ENCODE data around the gene PLSCR5. TPM values are rescaled to one million over a fixed set of nuclear protein-coding genes. Genes with fewer than 3 reads are reported as not detected.

Gene PLSCR5
- total and polyA plus RNA-seq, 10 of the 15 experiments (the other 5 are each of a cell fraction or from before 2014, with no cell fraction given), result 0.06 TPM; not detected in 9

DNA sequence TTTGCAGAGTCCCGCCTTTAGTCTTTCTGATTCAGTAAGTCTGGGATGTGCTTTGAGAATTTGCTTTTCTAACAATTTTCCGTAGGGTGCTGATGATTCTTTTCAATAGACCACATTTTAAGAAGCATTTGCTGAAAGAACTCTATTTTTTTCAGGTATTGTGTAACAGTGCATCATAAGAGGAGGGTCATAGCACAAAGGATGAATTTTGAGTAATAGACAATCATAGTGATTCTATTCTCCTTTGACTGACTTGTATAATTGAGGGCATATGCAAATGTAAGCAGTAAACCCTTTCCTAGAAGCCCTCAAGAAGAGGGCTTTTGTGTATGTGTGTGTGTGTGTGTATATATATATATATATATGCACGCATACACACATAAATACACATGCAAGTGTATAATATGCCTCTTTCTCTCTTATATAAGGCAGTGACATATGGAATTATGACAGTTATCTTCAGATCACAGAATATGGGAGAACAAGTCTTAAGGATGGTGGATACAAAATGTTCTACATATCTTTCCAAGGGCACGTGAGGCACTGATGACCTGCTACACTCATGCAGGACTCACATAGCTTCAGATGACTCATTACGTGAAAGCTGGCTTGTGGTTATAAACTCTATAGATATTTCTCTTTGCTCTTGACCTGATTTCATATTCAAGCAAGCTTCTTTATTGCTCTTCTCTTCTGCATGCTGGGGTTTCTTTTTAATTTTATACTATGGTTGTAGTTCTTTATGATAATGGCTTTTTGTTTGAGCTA is 54.2 kb downstream of the PLSCR5 start:
- 22% methylated on average over 5 of the region's 5 CpGs for WGBS (ENCODE audit: insufficient coverage, insufficient replicate concordance, low lambda C conversion rate, missing lambda C conversion rate)
- in situ Hi-C loops (cut with MboI) (no loop called here), intact Hi-C loops (cut with micrococcal nuclease; ENCODE audit: unreplicated experiment) (no loop called here)
- H3K27ac ChIP-seq (ENCODE audit: control insufficient read depth, insufficient read depth), result no peak overlapping the region
- no peaks in the 10 kb centered on the region for H3K79me2 ChIP-seq (ENCODE audit: control insufficient read depth, insufficient read depth, low read length)
- no peak overlapping the region for H3K4me2 ChIP-seq (ENCODE audit: control insufficient read depth, insufficient read depth)
- no peak overlapping the region for H3K9ac ChIP-seq (ENCODE audit: control insufficient read depth, insufficient read depth, low read length)
- no peaks in the 10 kb centered on the region for H3K27me3 ChIP-seq (replicated peaks in 1 of 2; ENCODE audit: control insufficient read depth in 2 of 2, insufficient read depth in 2 of 2, low read length in 1 of 2)
- SMC1A ChIA-PET (ENCODE audit: uncharacterized antibody, unreplicated experiment), result interaction anchor here (0.6 to 0.9 kb wide), 3 partner anchors 103 to 361 kb away, joined by 3 to 4 read pairs (median 4); no protein-coding TSS in a partner anchor
- H3K9me3 ChIP-seq (replicated peaks; ENCODE audit: control insufficient read depth, insufficient read depth, low read length), result no peaks in the 10 kb centered on the region
- ATAC-seq, result peak; percentile 89
- peaks cover 9% of the 10 kb centered on the region; the same call in 1 of the 2 replicates for H3K4me1 ChIP-seq (ENCODE audit: control insufficient read depth, insufficient read depth, low read length)
- RAD21 ChIA-PET (ENCODE audit: unreplicated experiment), result interaction anchor here (0.6 to 1.1 kb wide), 3 partner anchors 40 to 485 kb away, joined by 3 read pairs; no protein-coding TSS in a partner anchor
- no TSS peak for BruUV-seq (replicated peaks)
- no peak overlapping the region for H3K4me3 ChIP-seq
- H4K20me1 ChIP-seq (ENCODE audit: control insufficient read depth, insufficient read depth), result no peaks in the 10 kb centered on the region
- no peaks in the 10 kb centered on the region for H3K36me3 ChIP-seq (ENCODE audit: control insufficient read depth in 2 of 2, insufficient read depth in 2 of 2, low read length in 1 of 2)
- CTCF ChIA-PET, result interaction anchor here (0.6 kb wide), 1 partner anchor 313 kb away, joined by 3 read pairs; no protein-coding TSS in a partner anchor
- no peak overlapping the region for H2AFZ ChIP-seq (ENCODE audit: control insufficient read depth, low read depth, low read length)
- DNase-seq (ENCODE audit: low read depth, low spot score), result no peak
- peak; percentile 75 for FAIRE-seq
- POLR2A ChIA-PET, result no interaction called here
- no peak for TF ChIP-seq STAT3 (IDR thresholded peaks at IDR 0.05; ENCODE audit: low read depth, low read length)
- peak; percentile 92 to 93 for TF ChIP-seq BHLHE40 (IDR thresholded peaks at IDR 0.05; ENCODE audit: borderline replicate concordance in 1 of 2, low read depth in 2 of 2, low read length in 1 of 2)
- TF ChIP-seq ATF7 (IDR thresholded peaks at IDR 0.05; ENCODE audit: low read depth), result no peak
- TF ChIP-seq RUNX3 (IDR thresholded peaks at IDR 0.05; ENCODE audit: low read length), result peak; percentile 85
- 0 out of 2 replicates have a peak, but pooled peaks have one; percentile 40 for TF ChIP-seq JUND (IDR thresholded peaks at IDR 0.05; ENCODE audit: low read depth, low read length)
- TF ChIP-seq CHD1 (IDR thresholded peaks at IDR 0.05; ENCODE audit: low read depth, low read length), result no peak
- TF ChIP-seq STAT1 (conservative IDR thresholded peaks at IDR 0.05), result no peak
- TF ChIP-seq, protein P1, sequence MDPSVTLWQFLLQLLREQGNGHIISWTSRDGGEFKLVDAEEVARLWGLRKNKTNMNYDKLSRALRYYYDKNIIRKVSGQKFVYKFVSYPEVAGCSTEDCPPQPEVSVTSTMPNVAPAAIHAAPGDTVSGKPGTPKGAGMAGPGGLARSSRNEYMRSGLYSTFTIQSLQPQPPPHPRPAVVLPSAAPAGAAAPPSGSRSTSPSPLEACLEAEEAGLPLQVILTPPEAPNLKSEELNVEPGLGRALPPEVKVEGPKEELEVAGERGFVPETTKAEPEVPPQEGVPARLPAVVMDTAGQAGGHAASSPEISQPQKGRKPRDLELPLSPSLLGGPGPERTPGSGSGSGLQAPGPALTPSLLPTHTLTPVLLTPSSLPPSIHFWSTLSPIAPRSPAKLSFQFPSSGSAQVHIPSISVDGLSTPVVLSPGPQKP (IDR thresholded peaks at IDR 0.05; ENCODE audit: low read depth, low read length), result no peak
- peak; percentile 74 for TF ChIP-seq JUNB (IDR thresholded peaks at IDR 0.05)
- TF ChIP-seq IRF4 (IDR thresholded peaks at IDR 0.05; ENCODE audit: low read depth, low read length), result peak; percentile 87
- no peak for TF ChIP-seq HCFC1 (IDR thresholded peaks at IDR 0.05; ENCODE audit: low read length)
- TF ChIP-seq, protein P2, sequence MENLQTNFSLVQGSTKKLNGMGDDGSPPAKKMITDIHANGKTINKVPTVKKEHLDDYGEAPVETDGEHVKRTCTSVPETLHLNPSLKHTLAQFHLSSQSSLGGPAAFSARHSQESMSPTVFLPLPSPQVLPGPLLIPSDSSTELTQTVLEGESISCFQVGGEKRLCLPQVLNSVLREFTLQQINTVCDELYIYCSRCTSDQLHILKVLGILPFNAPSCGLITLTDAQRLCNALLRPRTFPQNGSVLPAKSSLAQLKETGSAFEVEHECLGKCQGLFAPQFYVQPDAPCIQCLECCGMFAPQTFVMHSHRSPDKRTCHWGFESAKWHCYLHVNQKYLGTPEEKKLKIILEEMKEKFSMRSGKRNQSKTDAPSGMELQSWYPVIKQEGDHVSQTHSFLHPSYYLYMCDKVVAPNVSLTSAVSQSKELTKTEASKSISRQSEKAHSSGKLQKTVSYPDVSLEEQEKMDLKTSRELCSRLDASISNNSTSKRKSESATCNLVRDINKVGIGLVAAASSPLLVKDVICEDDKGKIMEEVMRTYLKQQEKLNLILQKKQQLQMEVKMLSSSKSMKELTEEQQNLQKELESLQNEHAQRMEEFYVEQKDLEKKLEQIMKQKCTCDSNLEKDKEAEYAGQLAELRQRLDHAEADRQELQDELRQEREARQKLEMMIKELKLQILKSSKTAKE (IDR thresholded peaks at IDR 0.05; ENCODE audit: low read depth, poor library complexity, severe bottlenecking), result no peak
- TF ChIP-seq TAF1 (IDR thresholded peaks at IDR 0.05; ENCODE audit: borderline replicate concordance, low read depth, low read length), result no peak
- TF ChIP-seq, protein P3, sequence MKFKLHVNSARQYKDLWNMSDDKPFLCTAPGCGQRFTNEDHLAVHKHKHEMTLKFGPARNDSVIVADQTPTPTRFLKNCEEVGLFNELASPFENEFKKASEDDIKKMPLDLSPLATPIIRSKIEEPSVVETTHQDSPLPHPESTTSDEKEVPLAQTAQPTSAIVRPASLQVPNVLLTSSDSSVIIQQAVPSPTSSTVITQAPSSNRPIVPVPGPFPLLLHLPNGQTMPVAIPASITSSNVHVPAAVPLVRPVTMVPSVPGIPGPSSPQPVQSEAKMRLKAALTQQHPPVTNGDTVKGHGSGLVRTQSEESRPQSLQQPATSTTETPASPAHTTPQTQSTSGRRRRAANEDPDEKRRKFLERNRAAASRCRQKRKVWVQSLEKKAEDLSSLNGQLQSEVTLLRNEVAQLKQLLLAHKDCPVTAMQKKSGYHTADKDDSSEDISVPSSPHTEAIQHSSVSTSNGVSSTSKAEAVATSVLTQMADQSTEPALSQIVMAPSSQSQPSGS (IDR thresholded peaks at IDR 0.05; ENCODE audit: low read length), result 0 out of 2 replicates have a peak, but pooled peaks have one; percentile 24
- TF ChIP-seq, protein P4, sequence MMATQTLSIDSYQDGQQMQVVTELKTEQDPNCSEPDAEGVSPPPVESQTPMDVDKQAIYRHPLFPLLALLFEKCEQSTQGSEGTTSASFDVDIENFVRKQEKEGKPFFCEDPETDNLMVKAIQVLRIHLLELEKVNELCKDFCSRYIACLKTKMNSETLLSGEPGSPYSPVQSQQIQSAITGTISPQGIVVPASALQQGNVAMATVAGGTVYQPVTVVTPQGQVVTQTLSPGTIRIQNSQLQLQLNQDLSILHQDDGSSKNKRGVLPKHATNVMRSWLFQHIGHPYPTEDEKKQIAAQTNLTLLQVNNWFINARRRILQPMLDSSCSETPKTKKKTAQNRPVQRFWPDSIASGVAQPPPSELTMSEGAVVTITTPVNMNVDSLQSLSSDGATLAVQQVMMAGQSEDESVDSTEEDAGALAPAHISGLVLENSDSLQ (IDR thresholded peaks at IDR 0.05), result peak; percentile 39; the same call in 1 of the 2 replicates
- TF ChIP-seq RFX5 (IDR thresholded peaks at IDR 0.05; ENCODE audit: low read depth, low read length), result no peak
- TF ChIP-seq MTA2 (IDR thresholded peaks at IDR 0.05; ENCODE audit: low read depth), result no peak
